ENCODE measurements around the gene THAP2.

THAP2 gene

GRCh38 chr12:71663561-71664410 lies at the start of gene THAP2, which contains the start of gene ZFC3H1:
Gene THAP2, plus strand, starts transcription at chr12:71664301. Its CDS starts 209 bp downstream, at chr12:71664510.
Gene ZFC3H1, minus strand, starts transcription at chr12:71663848. Its CDS starts 238 bp downstream, at chr12:71663610.
- DNase-seq, result peak; percentile 99

- DNase-seq, result no peak
Observed at GRCh38 chr12:71621938-71622337, 42.2 kb upstream of the THAP2 start.

- no peak for DNase-seq
Observed at GRCh38 chr12:71625476-71625875, 38.6 kb upstream of the THAP2 start.

GRCh38 chr12:71626098-71626497 lies 38.0 kb upstream of the THAP2 start:
- no peak for DNase-seq

- DNase-seq, result no peak
Observed at GRCh38 chr12:71626768-71627167, 37.3 kb upstream of the THAP2 start.

- DNase-seq, result no peak
Observed at GRCh38 chr12:71627438-71628002, 36.6 kb upstream of the THAP2 start.

- peak; percentile 54 for DNase-seq
Observed at GRCh38 chr12:71636704-71637115, 27.4 kb upstream of the THAP2 start.

- DNase-seq, result no peak
Observed at GRCh38 chr12:71638499-71638898, 25.6 kb upstream of the THAP2 start.

GRCh38 chr12:71639341-71639760 lies 24.8 kb upstream of the THAP2 start:
- no peak for DNase-seq

- no peak for DNase-seq
Observed at GRCh38 chr12:71640316-71640715, 23.8 kb upstream of the THAP2 start.

- no peak for DNase-seq
Observed at GRCh38 chr12:71641390-71641789, 22.7 kb upstream of the THAP2 start.

GRCh38 chr12:71642264-71642663 lies 21.8 kb upstream of the THAP2 start:
- DNase-seq, result no peak

GRCh38 chr12:71645268-71645667 lies 18.8 kb upstream of the THAP2 start:
- no peak for DNase-seq

GRCh38 chr12:71646512-71646911 lies 17.6 kb upstream of the THAP2 start:
- DNase-seq, result no peak

- DNase-seq, result no peak
Observed at GRCh38 chr12:71648537-71648936, 15.6 kb upstream of the THAP2 start.

GRCh38 chr12:71649401-71649800 lies 14.7 kb upstream of the THAP2 start:
- no peak for DNase-seq

- no peak for DNase-seq
Observed at GRCh38 chr12:71652656-71653055, 11.4 kb upstream of the THAP2 start.

GRCh38 chr12:71653137-71653536 lies 11.0 kb upstream of the THAP2 start:
- DNase-seq, result no peak

GRCh38 chr12:71654200-71654599 lies 9.9 kb upstream of the THAP2 start:
- no peak for DNase-seq

GRCh38 chr12:71655495-71655894 lies 8.6 kb upstream of the THAP2 start:
- no peak for DNase-seq

GRCh38 chr12:71655907-71656306 lies 8.2 kb upstream of the THAP2 start:
- DNase-seq, result no peak

- no peak for DNase-seq
Observed at GRCh38 chr12:71656740-71657139, 7.4 kb upstream of the THAP2 start.

- DNase-seq, result peak; percentile 20
Observed at GRCh38 chr12:71661977-71662530, 2.0 kb upstream of the THAP2 start.

Measured in amniotic stem cell (primary cell).